Kidney (tissue), 14 donors: ENCODE results near the gene HOXB7. TPM values are rescaled to one million over a fixed set of nuclear protein-coding genes. Genes with fewer than 3 reads are reported as not detected.

Experiments used
- DNase-seq, 5 donors: peaks; one replicate each; pipeline ENCODE4 v3.0.0-alpha.2; 2013 to 2020
- FAIRE-seq: peaks from 2 replicates; lab custom pipeline; 2012; peaks lifted over from hg19 to GRCh38; lab: Jason Lieb, UNC
- H3K27ac ChIP-seq, 2 donors: one replicate each; pipeline ENCODE4 v1.7.0; 2013; ENCODE audit warnings: low read depth in 2 of 2, low read length in 2 of 2, inconsistent platforms in 1 of 2
- H3K27me3 ChIP-seq: one replicate; pipeline ENCODE4 v1.7.1; 2013; ENCODE audit warnings: low read length, inconsistent platforms; ENCODE audit not compliant: control insufficient read depth, insufficient read depth
- H3K36me3 ChIP-seq, 3 donors: one replicate each; pipeline versions ENCODE4 v1.7.0 to v1.7.1; 2013; ENCODE audit warnings: low read length in 3 of 3, control low read depth in 1 of 3, inconsistent platforms in 1 of 3; ENCODE audit not compliant: insufficient read depth in 3 of 3, control insufficient read depth in 2 of 3
- H3K4me1 ChIP-seq, 3 donors: one replicate each; pipeline versions ENCODE4 v1.7.0 to v1.7.1; 2013; ENCODE audit warnings: low read length in 3 of 3, inconsistent platforms in 1 of 3, low read depth in 1 of 3; ENCODE audit not compliant: control insufficient read depth in 2 of 3, insufficient read depth in 2 of 3
- H3K4me3 ChIP-seq, 3 donors: one replicate each; pipeline versions ENCODE4 v1.7.0 to v1.8.1; 2013; ENCODE audit warnings: low read length in 3 of 3, control low read depth in 1 of 3, inconsistent platforms in 1 of 3
- H3K9ac ChIP-seq, 3 donors: one replicate each; pipeline versions ENCODE4 v1.7.0 to v1.7.1; 2013; ENCODE audit warnings: low read length in 3 of 3, control low read depth in 1 of 3, inconsistent platforms in 1 of 3
- H3K9me3 ChIP-seq, 3 donors: one replicate each; pipeline versions ENCODE4 v1.7.0 to v1.7.1; 2013; ENCODE audit warnings: low read length in 3 of 3, control low read depth in 1 of 3, inconsistent platforms in 1 of 3; ENCODE audit not compliant: control insufficient read depth in 2 of 3, insufficient read depth in 1 of 3
- CTCF ChIP-seq: IDR thresholded peaks from 3 replicates; pipeline ENCODE4 v1.5.1; 2012; ENCODE audit warnings: mild to moderate bottlenecking, moderate library complexity, borderline replicate concordance; ENCODE audit not compliant: insufficient read depth; ENCODE audit errors: extremely low read depth
- intact Hi-C: fragments of 100-400 bp; cut with DNase I; formaldehyde crosslinking; loops from one replicate; pipeline ENCODE4 v1.11.1; 2022
- microRNA-seq: library from miRNA; unstranded; fragments of <30 nt; microRNA quantifications from one replicate; pipeline ENCODE4 v1.2.0, GENCODE V29; 2020
- polyA plus RNA-seq: library from polyadenylated mRNA; stranded (reverse); fragments of 350-450 nt; fragmentation: Illumina TruSeq; extraction: RNeasy Lipid Tissue Mini Kit (QIAGEN cat#74804); gene quantifications from one replicate; pipeline ENCODE4 v1.2.3, GENCODE V29; 2014; ENCODE audit warnings: low read depth, low replicate concordance; ENCODE audit not compliant: insufficient read depth
- total RNA-seq: library from RNA; stranded (reverse); fragmentation: NEBNext Ultra II Directional; extraction: Animal tissue kit (Norgen Biotek cat#: 25700); gene quantifications from one replicate; pipeline ENCODE4 v1.2.1, GENCODE V29; 2021
- donor health status: control.
- donor health status: control.
- donor health status: control.
- donor health status: control.
- donor health status: control.
- donor health status: DM: yes; HTN: yes; CAD: no.
- donor health status: Normal renal cell carcinoma (clear cell type).

Gene HOXB7
- total and polyA plus RNA-seq, 2 donors from 2014 or later, result 45.4 to 49.6 TPM

GRCh38 chr17:48558831-48559121, 52.0 kb downstream of the HOXB7 start:
- DNase-seq (no peak), FAIRE-seq (no peak)
- Histone ChIP-seq H3K27me3 (no peaks in the 10 kb centered on the region), H3K9ac (peak overlapping the region in 2 of 3 donors; percentile 29 to 68), H3K36me3 (peaks cover 0 to 6% (median 0%) of the 10 kb centered on the region in 3 donors), H3K9me3 (no peaks in the 10 kb centered on the region), H3K4me1 (peaks cover 36 to 61% (median 46%) of the 10 kb centered on the region in 3 donors), H3K27ac (peak overlapping the region; percentile 79 to 88), H3K4me3 (peak overlapping the region in 2 of 3 donors; percentile 4 to 59)
- intact Hi-C loops, result no loop called here
- TF ChIP-seq CTCF, result no peak

- intact Hi-C loops, result no loop called here
- Histone ChIP-seq H3K9ac (peak overlapping the region in 2 of 3 donors; percentile 29 to 68), H3K27me3 (no peaks in the 10 kb centered on the region), H3K9me3 (no peaks in the 10 kb centered on the region), H3K27ac (peak overlapping the region; percentile 63 to 88), H3K4me3 (peak overlapping the region in 2 of 3 donors; percentile 4 to 59), H3K4me1 (peaks cover 33 to 61% (median 44%) of the 10 kb centered on the region in 3 donors), H3K36me3 (peaks cover 0 to 6% (median 0%) of the 10 kb centered on the region in 3 donors)
- TF ChIP-seq CTCF, result no peak
- FAIRE-seq, result no peak
- no peak for DNase-seq
Observed at GRCh38 chr17:48558057-48558830, 52.6 kb downstream of the HOXB7 start.

Small RNA genes within 50 kb of the gene (microRNA-seq; reads per million reads assigned to microRNA genes)
- 3.0 reads per million for gene MIR196A1

Other genes with a start within 250 kb of the HOXB7 start
- 34.8 TPM for gene SKAP1, start 180.8 kb downstream of the HOXB7 start, total RNA-seq
- gene SKAP1, start 180.8 kb downstream of the HOXB7 start, polyA plus RNA-seq, result 42.6 TPM
- gene HOXB1, start 80.0 kb downstream of the HOXB7 start, total RNA-seq, result not detected
- gene HOXB1, start 80.0 kb downstream of the HOXB7 start, polyA plus RNA-seq, result not detected
- gene HOXB2, start 65.9 kb downstream of the HOXB7 start, total RNA-seq, result 61.9 TPM
- 30.7 TPM for gene HOXB2, start 65.9 kb downstream of the HOXB7 start, polyA plus RNA-seq
- 22.6 TPM for gene HOXB4, start 32.7 kb downstream of the HOXB7 start, total RNA-seq
- gene HOXB4, start 32.7 kb downstream of the HOXB7 start, polyA plus RNA-seq, result 4.4 TPM
- gene HOXB3, start 20.8 kb downstream of the HOXB7 start, total RNA-seq, result 99.0 TPM
- gene HOXB3, start 20.8 kb downstream of the HOXB7 start, polyA plus RNA-seq, result 12.1 TPM
- 27.0 TPM for gene HOXB5, start 17.2 kb downstream of the HOXB7 start, total RNA-seq
- gene HOXB5, start 17.2 kb downstream of the HOXB7 start, polyA plus RNA-seq, result 12.3 TPM
- gene HOXB6, start 6.0 kb downstream of the HOXB7 start, total RNA-seq, result 90.2 TPM
- 44.0 TPM for gene HOXB6, start 6.0 kb downstream of the HOXB7 start, polyA plus RNA-seq
- 48.7 TPM for gene HOXB8, start 4.3 kb upstream of the HOXB7 start, total RNA-seq
- 19.3 TPM for gene HOXB8, start 4.3 kb upstream of the HOXB7 start, polyA plus RNA-seq
- gene HOXB9, start 15.3 kb upstream of the HOXB7 start, total RNA-seq, result 45.8 TPM
- gene HOXB9, start 15.3 kb upstream of the HOXB7 start, polyA plus RNA-seq, result 29.2 TPM
- not detected for gene PRAC1, start 111.5 kb upstream of the HOXB7 start, total RNA-seq
- not detected for gene PRAC1, start 111.5 kb upstream of the HOXB7 start, polyA plus RNA-seq
- not detected for gene PRAC2, start 112.2 kb upstream of the HOXB7 start, total RNA-seq
- not detected for gene PRAC2, start 112.2 kb upstream of the HOXB7 start, polyA plus RNA-seq
- gene HOXB13, start 117.7 kb upstream of the HOXB7 start, total RNA-seq, result not detected
- gene HOXB13, start 117.7 kb upstream of the HOXB7 start, polyA plus RNA-seq, result not detected
- 2.3 TPM for gene TTLL6, start 206.2 kb upstream of the HOXB7 start, total RNA-seq
- gene TTLL6, start 206.2 kb upstream of the HOXB7 start, polyA plus RNA-seq, result 4.2 TPM
- gene CALCOCO2, start 220.0 kb upstream of the HOXB7 start, total RNA-seq, result 157 TPM
- 63.6 TPM for gene CALCOCO2, start 220.0 kb upstream of the HOXB7 start, polyA plus RNA-seq